H1 (cell line): Measurements from ENCODE around the gene PAX8. TPM values are rescaled to one million over a fixed set of nuclear protein-coding genes. Genes with fewer than 3 reads are reported as not detected.
A peak's percentile ranks its signal among the peaks of the same experiment; 100 is the strongest.

Source experiments
- CTCF ChIA-PET: fragments of 300-600 bp; sonication (Branson Sonifier 250); formaldehyde crosslinking; loops from one replicate; lab custom pipeline; 2021; ENCODE audit not compliant: partially characterized antibody; lab: Charles Lee
- POLR2A ChIA-PET: fragments of 300-600 bp; sonication (Branson Sonifier 250); formaldehyde crosslinking; loops from one replicate; lab custom pipeline; 2021; ENCODE audit warnings: inconsistent platforms; ENCODE audit not compliant: partially characterized antibody; lab: Charles Lee
- DNase-seq, 2 experiments: peaks; one replicate each; pipeline versions ENCODE4 v3.0.0 to v3.0.0-alpha.2; 2010 to 2022; ENCODE audit warnings: low spot score in 2 of 2, low read depth in 1 of 2, mixed read lengths in 1 of 2
- FAIRE-seq: peaks from 2 replicates; lab custom pipeline; 2011; peaks lifted over from hg19 to GRCh38; lab: Jason Lieb, UNC
- H2AFZ ChIP-seq: 2 replicates; pipeline ENCODE4 v1.8.1; 2012; ENCODE audit warnings: low read length, inconsistent platforms
- H2AK5ac ChIP-seq: 2 replicates; pipeline ENCODE4 v1.6.1; 2013; ENCODE audit warnings: low read depth, low read length
- H2BK120ac ChIP-seq: replicated peaks from 2 replicates; pipeline ENCODE3; 2013; ENCODE audit warnings: low read depth, low read length, inconsistent platforms
- H2BK12ac ChIP-seq: 2 replicates; pipeline ENCODE4 v1.6.1; 2013; ENCODE audit warnings: low read depth, low read length
- H2BK15ac ChIP-seq: 2 replicates; pipeline ENCODE4 v1.6.1; 2013; ENCODE audit warnings: low read length
- H2BK20ac ChIP-seq: 2 replicates; pipeline ENCODE4 v1.6.1; 2013; ENCODE audit warnings: low read length
- H2BK5ac ChIP-seq: 2 replicates; pipeline ENCODE4 v1.6.1; 2013; ENCODE audit warnings: low read depth, low read length
- H3K14ac ChIP-seq: 2 replicates; pipeline ENCODE4 v1.6.1; 2013; ENCODE audit warnings: inconsistent platforms; ENCODE audit not compliant: insufficient read length
- H3K18ac ChIP-seq: 2 replicates; pipeline ENCODE4 v1.6.1; 2013; ENCODE audit warnings: low read length; ENCODE audit errors: extremely low read depth
- H3K23ac ChIP-seq: 2 replicates; pipeline ENCODE4 v1.6.1; 2013; ENCODE audit warnings: inconsistent platforms; ENCODE audit not compliant: insufficient read length
- H3K23me2 ChIP-seq: 2 replicates; pipeline ENCODE4 v1.6.1; 2013; ENCODE audit warnings: low read depth, low read length
- H3K27ac ChIP-seq: 2 replicates; pipeline ENCODE4 v1.6.1; 2011; ENCODE audit warnings: low read depth, low read length, inconsistent platforms
- H3K27me3 ChIP-seq, 4 experiments: replicated peaks in 1 of 4; 1 replicate in 1 of 4; 2 replicates in 3 of 4; pipeline versions ENCODE4 v1.6.1 to v1.8.1; 2011 to 2013; ENCODE audit warnings: low read length in 3 of 4, mild to moderate bottlenecking in 3 of 4, inconsistent platforms in 2 of 4, mixed read lengths in 2 of 4, moderate library complexity in 1 of 4; ENCODE audit not compliant: control insufficient read depth in 3 of 4, insufficient read depth in 3 of 4; ENCODE audit errors: extremely low read depth in 1 of 4
- H3K36me3 ChIP-seq, 4 experiments: 2 replicates each; pipeline versions ENCODE4 v1.6.1 to v1.8.1; 2011 to 2013; ENCODE audit warnings: mild to moderate bottlenecking in 4 of 4, low read length in 3 of 4, moderate library complexity in 2 of 4, control low read depth in 1 of 4, inconsistent platforms in 1 of 4; ENCODE audit not compliant: insufficient read depth in 4 of 4, control insufficient read depth in 2 of 4
- H3K4ac ChIP-seq: replicated peaks from 2 replicates; pipeline ENCODE3; 2013; ENCODE audit warnings: low read length, low read depth, mixed read lengths, inconsistent platforms; ENCODE audit not compliant: insufficient read length
- H3K4me1 ChIP-seq, 4 experiments: replicated peaks in 1 of 4; 1 replicate in 1 of 4; 2 replicates in 3 of 4; pipeline versions ENCODE4 v1.6.1 to v1.8.1; 2011 to 2013; ENCODE audit warnings: low read length in 3 of 4, inconsistent platforms in 2 of 4, mixed read lengths in 1 of 4; ENCODE audit not compliant: insufficient read depth in 4 of 4, control insufficient read depth in 3 of 4
- H3K4me2 ChIP-seq, 2 experiments: 2 replicates each; pipeline versions ENCODE4 v1.6.1 to v1.8.1; 2011 to 2013; ENCODE audit warnings: low read depth in 2 of 2, low read length in 2 of 2, control low read depth in 1 of 2, inconsistent platforms in 1 of 2, mild to moderate bottlenecking in 1 of 2; ENCODE audit not compliant: insufficient read depth in 1 of 2
- H3K4me3 ChIP-seq, 4 experiments: fragments of 200-600, 300-600 bp in 1 of 4; sonication (generic), shearing (Covaris generic), sonication (Bioruptor Twin) in 1 of 4; 2 replicates each; pipeline versions ENCODE4 v1.5.1 to v1.8.1; 2011 to 2016; ENCODE audit warnings: low read length in 4 of 4, low read depth in 3 of 4, control low read depth in 2 of 4, inconsistent platforms in 2 of 4, mild to moderate bottlenecking in 2 of 4, mixed read lengths in 1 of 4, moderate library complexity in 1 of 4; ENCODE audit not compliant: insufficient read depth in 2 of 4; ENCODE audit errors: extremely low read depth in 1 of 4
- H3K56ac ChIP-seq: replicated peaks from 2 replicates; pipeline ENCODE3; 2013; ENCODE audit warnings: low read depth, mild to moderate bottlenecking, mixed read lengths, low read length, inconsistent platforms; ENCODE audit not compliant: insufficient read length
- H3K79me1 ChIP-seq: 2 replicates; pipeline ENCODE4 v1.6.1; 2013; ENCODE audit warnings: low read depth, low read length, control low read depth
- H3K79me2 ChIP-seq, 2 experiments: 2 replicates each; pipeline versions ENCODE4 v1.6.1 to v1.8.1; 2012 to 2013; ENCODE audit warnings: low read length in 2 of 2, mild to moderate bottlenecking in 2 of 2, inconsistent platforms in 1 of 2; ENCODE audit not compliant: insufficient read depth in 2 of 2, control insufficient read depth in 1 of 2
- H3K9ac ChIP-seq, 4 experiments: replicated peaks in 1 of 4; 1 replicate in 1 of 4; 2 replicates in 3 of 4; pipeline versions ENCODE4 v1.6.1 to v1.8.1; 2011 to 2013; ENCODE audit warnings: low read depth in 3 of 4, low read length in 3 of 4, control low read depth in 2 of 4, mild to moderate bottlenecking in 2 of 4, moderate library complexity in 2 of 4, inconsistent platforms in 1 of 4; ENCODE audit errors: extremely low read depth in 1 of 4
- H3K9me3 ChIP-seq, 2 experiments: 2 replicates each; pipeline versions ENCODE4 v1.6.1 to v1.8.1; 2012 to 2013; ENCODE audit warnings: mild to moderate bottlenecking in 2 of 2, moderate library complexity in 2 of 2, control low read depth in 1 of 2, inconsistent platforms in 1 of 2, low read depth in 1 of 2, low read length in 1 of 2, mixed read lengths in 1 of 2; ENCODE audit not compliant: insufficient read depth in 2 of 2
- H4K20me1 ChIP-seq, 2 experiments: replicated peaks in 1 of 2; 2 replicates each; pipeline versions ENCODE3 to v1.8.1; 2011 to 2013; ENCODE audit warnings: inconsistent platforms in 2 of 2, low read length in 2 of 2, mild to moderate bottlenecking in 1 of 2; ENCODE audit not compliant: insufficient read depth in 2 of 2, control insufficient read depth in 1 of 2
- H4K5ac ChIP-seq: 2 replicates; pipeline ENCODE4 v1.6.1; 2013; ENCODE audit warnings: low read length, low read depth, mixed read lengths, inconsistent platforms; ENCODE audit not compliant: insufficient read length
- H4K8ac ChIP-seq: 2 replicates; pipeline ENCODE4 v1.8.0; 2013; ENCODE audit warnings: mild to moderate bottlenecking, moderate library complexity, low read length, inconsistent platforms; ENCODE audit not compliant: insufficient read depth; ENCODE audit errors: extremely low read depth
- H4K91ac ChIP-seq: replicated peaks from 2 replicates; pipeline ENCODE3; 2013; ENCODE audit warnings: low read length, mixed read lengths, inconsistent platforms; ENCODE audit not compliant: insufficient read length
- CREB1 ChIP-seq: IDR thresholded peaks from 2 replicates; pipeline ENCODE4 v1.6.1; 2012; ENCODE audit warnings: inconsistent platforms
- JUN ChIP-seq: IDR thresholded peaks from 2 replicates; pipeline ENCODE4 v1.6.1; 2011; ENCODE audit warnings: low read depth, mild to moderate bottlenecking, improper control_type of control experiment, low read length
- TBP ChIP-seq: IDR thresholded peaks from 2 replicates; pipeline ENCODE4 v1.6.1; 2011; ENCODE audit warnings: low read depth, low read length, improper control_type of control experiment
- WGBS, 2 experiments: shearing (Covaris generic) in 1 of 2; methylation state at CpG; one replicate each; pipeline versions ENCODE4 v1.1.6 to v1.1.7; 2013 to 2015; ENCODE audit warnings: low lambda C conversion rate in 2 of 2, mixed read lengths in 2 of 2, inconsistent platforms in 1 of 2, low coverage in 1 of 2, missing lambda C conversion rate in 1 of 2; ENCODE audit not compliant: insufficient replicate concordance in 2 of 2, insufficient coverage in 1 of 2, insufficient read length in 1 of 2; ENCODE audit errors: extremely low coverage in 1 of 2, missing lambda C conversion rate in 1 of 2; 5-methylcytosine and 5-hydroxymethylcytosine counted together
- polyA plus RNA-seq, 7 experiments: library from polyadenylated mRNA; depleted of rRNA in 3 of 7; stranded (reverse) in 5 of 7; unstranded in 2 of 7; fragments of >200 nt in 5 of 7; fragments of 200-250 nt in 2 of 7; gene quantifications; 1 replicate in 5 of 7; 2 replicates in 1 of 7; 4 replicates in 1 of 7; pipeline versions ENCODE4 v1.2.1 to v1.2.3, GENCODE V29; 2011 to 2013; ENCODE audit warnings: missing spikeins in 2 of 7, mixed read lengths in 2 of 7
- total RNA-seq: library from RNA; stranded (reverse); fragmentation: NEBNext Ultra II Directional; extraction: Animal tissue kit (Norgen Biotek cat#: 25700); gene quantifications from 2 replicates; pipeline ENCODE4 v1.2.1, GENCODE V29; 2021

PAX8 gene
- total and polyA plus RNA-seq, 2 of the 8 experiments (the other 6 are each of a cell fraction or from before 2014, with no cell fraction given) = 0.02 TPM; not detected in 1

GRCh38 chr2:113198048-113198789 lies 80.5 kb downstream of the PAX8 start:
- H3K23me2 ChIP-seq = peaks cover 2% of the 10 kb centered on the region; the same call in 1 of the 2 replicates
- ChIA-PET CTCF (interaction anchor here (0.6 to 16.5 kb wide), 43 partner anchors 8 to 192 kb away, joined by 3 to 253 read pairs (median 5); partner anchors contain the start of genes PAX8 and PSD4), POLR2A (interaction anchor here (0.6 to 1.6 kb wide), 10 partner anchors 13 to 167 kb away, joined by 3 to 6 read pairs (median 3); no protein-coding TSS in a partner anchor)
- H2AK5ac ChIP-seq = no peak overlapping the region
- WGBS, 2 experiments = 62% methylated on average over 31 of the region's 32 CpGs; no CpG with 5 or more reads in 1 of the 2 experiments
- H3K4me2 ChIP-seq = peak overlapping the region; percentile 47 to 76
- H4K5ac ChIP-seq = no peak overlapping the region
- H3K27ac ChIP-seq = no peak overlapping the region
- no peaks in the 10 kb centered on the region for H3K36me3 ChIP-seq
- DNase-seq (no peak), FAIRE-seq (no peak)
- no peak overlapping the region for H3K4ac ChIP-seq
- no peak overlapping the region for H2BK15ac ChIP-seq
- peaks cover 0 to 2% (median 0%) of the 10 kb centered on the region in 4 experiments; a peak in 1 of 7 replicates for H3K27me3 ChIP-seq
- no peak overlapping the region for H4K91ac ChIP-seq
- H4K8ac ChIP-seq = peak overlapping the region; percentile 72
- H2BK5ac ChIP-seq = no peak overlapping the region
- H2AFZ ChIP-seq = peak overlapping the region; percentile 73; the same call in 1 of the 2 replicates
- no peak overlapping the region for H2BK12ac ChIP-seq
- H4K20me1 ChIP-seq = no peaks in the 10 kb centered on the region
- no peak overlapping the region for H2BK120ac ChIP-seq
- H3K4me1 ChIP-seq = no peaks in the 10 kb centered on the region; a peak in 2 of 7 replicates
- no peak overlapping the region for H3K14ac ChIP-seq
- no peak overlapping the region for H2BK20ac ChIP-seq
- peak overlapping the region; percentile 57 to 73 (median 66) for H3K4me3 ChIP-seq
- no peaks in the 10 kb centered on the region for H3K9me3 ChIP-seq
- peak overlapping the region; percentile 83 for H3K18ac ChIP-seq
- H3K79me1 ChIP-seq = no peaks in the 10 kb centered on the region
- no peak overlapping the region for H3K23ac ChIP-seq
- TF ChIP-seq CREB1 (no peak), JUN (no peak), TBP (no peak)
- H3K79me2 ChIP-seq = no peaks in the 10 kb centered on the region
- H3K56ac ChIP-seq = no peak overlapping the region
- H3K9ac ChIP-seq = no peak overlapping the region
